HepG2 (cell line): Measurements from ENCODE around the gene CDKN1A. TPM values are rescaled to one million over a fixed set of nuclear protein-coding genes. Genes with fewer than 3 reads are reported as not detected.

Experiments used
- BHLHE40 ChIP-seq: IDR thresholded peaks from 2 replicates; pipeline ENCODE4 v1.6.1; 2011; ENCODE audit warnings: low read length, improper control_type of control experiment
- CEBPG ChIP-seq: IDR thresholded peaks from 2 replicates; pipeline ENCODE4 v1.6.1; 2016
- FOXP1 ChIP-seq, 2 experiments: fragments of 450-650 bp in 1 of 2; IDR thresholded peaks; 2 replicates each; pipeline ENCODE4 v1.6.1; 2017 to 2018; ENCODE audit warnings: antibody characterized with exemption in 1 of 2
- GATAD2A ChIP-seq: IDR thresholded peaks from 2 replicates; pipeline ENCODE4 v1.6.1; 2016
- HBP1 ChIP-seq: IDR thresholded peaks from 2 replicates; pipeline ENCODE4 v1.6.1; 2016; ENCODE audit warnings: low read depth, control low read depth
- IKZF5 ChIP-seq: IDR thresholded peaks from 2 replicates; pipeline ENCODE4 v1.6.1; 2018; ENCODE audit warnings: missing genetic modification reagents, mild to moderate bottlenecking, missing compliant biosample characterization
- MAFF ChIP-seq: IDR thresholded peaks from 2 replicates; pipeline ENCODE4 v1.6.1; 2011; ENCODE audit warnings: low read depth, low read length, improper control_type of control experiment
- MAFK ChIP-seq, 2 experiments: IDR thresholded peaks in 1 of 2; conservative IDR thresholded peaks in 1 of 2; 2 replicates each; pipeline ENCODE4 v1.6.1; 2011; ENCODE audit warnings: improper control_type of control experiment in 2 of 2, low read length in 2 of 2
- MIER3 ChIP-seq: IDR thresholded peaks from 2 replicates; pipeline ENCODE4 v1.6.1; 2016; ENCODE audit warnings: missing compliant biosample characterization, borderline replicate concordance
- NFKBIZ ChIP-seq: IDR thresholded peaks from 2 replicates; pipeline ENCODE4 v1.6.1; 2018; ENCODE audit warnings: missing genetic modification reagents, missing compliant biosample characterization
- PHF21A ChIP-seq: sonication (generic); formaldehyde crosslinking; IDR thresholded peaks from 2 replicates; pipeline ENCODE4 v1.5.0; 2020; ENCODE audit warnings: mild to moderate bottlenecking, missing genetic modification reagents
- PPARG ChIP-seq: conservative IDR thresholded peaks from 2 replicates; pipeline ENCODE4 v1.6.1; 2016; ENCODE audit warnings: missing biosample characterization, missing genetic modification reagents
- SALL1 ChIP-seq: sonication (generic); formaldehyde crosslinking; IDR thresholded peaks from 2 replicates; pipeline ENCODE4 v1.8.0; 2022; ENCODE audit warnings: mild to moderate bottlenecking, missing genetic modification reagents
- SAP130 ChIP-seq: IDR thresholded peaks from 2 replicates; pipeline ENCODE4 v1.6.1; 2016; ENCODE audit warnings: low read depth
- TEAD3 ChIP-seq: optimal IDR thresholded peaks from 2 replicates; pipeline ENCODE3; 2016; ENCODE audit warnings: borderline replicate concordance
- ZFP36 ChIP-seq: fragments of 150-350 bp; IDR thresholded peaks from 2 replicates; pipeline ENCODE4 v1.6.1; 2018; ENCODE audit warnings: borderline replicate concordance, low read length, low read depth; ENCODE audit not compliant: partially characterized antibody
- ZFY ChIP-seq: sonication (generic); formaldehyde crosslinking; IDR thresholded peaks from 2 replicates; pipeline ENCODE4 v1.4.0; 2020; ENCODE audit warnings: missing genetic modification reagents
- ZNF224 ChIP-seq: sonication (generic); formaldehyde crosslinking; IDR thresholded peaks from 2 replicates; pipeline ENCODE4 v1.5.0; 2020; ENCODE audit warnings: mild to moderate bottlenecking, missing genetic modification reagents
- ZNF263 ChIP-seq: sonication (generic); formaldehyde crosslinking; IDR thresholded peaks from 2 replicates; pipeline ENCODE4 v1.4.0; 2020; ENCODE audit warnings: missing genetic modification reagents
- ZNF44 ChIP-seq: sonication (generic); formaldehyde crosslinking; IDR thresholded peaks from 2 replicates; pipeline ENCODE4 v1.5.1; 2020; ENCODE audit warnings: mild to moderate bottlenecking, missing genetic modification reagents
- ZNF468 ChIP-seq: sonication (generic); formaldehyde crosslinking; IDR thresholded peaks from 2 replicates; pipeline ENCODE4 v1.8.0; 2022; ENCODE audit warnings: mild to moderate bottlenecking, moderate library complexity, missing genetic modification reagents
- ZNF687 ChIP-seq: sonication (generic); formaldehyde crosslinking; IDR thresholded peaks from 2 replicates; pipeline ENCODE4 v1.5.1; 2020; ENCODE audit warnings: mild to moderate bottlenecking, missing genetic modification reagents, moderate library complexity
- ZNF710 ChIP-seq: sonication (generic); formaldehyde crosslinking; IDR thresholded peaks from 2 replicates; pipeline ENCODE4 v1.5.0; 2020; ENCODE audit warnings: mild to moderate bottlenecking, missing genetic modification reagents, borderline replicate concordance
- ZNF724P ChIP-seq: sonication (generic); formaldehyde crosslinking; IDR thresholded peaks from 2 replicates; pipeline ENCODE4 v1.8.0; 2022; ENCODE audit warnings: missing genetic modification reagents, borderline replicate concordance
- ZNF737 ChIP-seq: sonication (generic); formaldehyde crosslinking; IDR thresholded peaks from 2 replicates; pipeline ENCODE4 v1.5.0; 2020; ENCODE audit warnings: missing genetic modification reagents, mild to moderate bottlenecking, borderline replicate concordance
- polyA plus RNA-seq, 8 experiments: library from polyadenylated mRNA; depleted of rRNA in 3 of 8; stranded (reverse) in 7 of 8; unstranded in 1 of 8; fragments of >200 nt; fragmentation: Illumina TruSeq in 4 of 8; extraction: Trizol in 4 of 8; gene quantifications; 2 replicates each; pipeline versions ENCODE4 v1.2.1 to v1.2.3, GENCODE V29; 2011 to 2016; ENCODE audit warnings: low read depth in 4 of 8, missing spikeins in 1 of 8, mixed read lengths in 1 of 8; ENCODE audit not compliant: insufficient read depth in 1 of 8
- total RNA-seq, 5 experiments: library from RNA; depleted of rRNA; stranded (reverse); fragments of >200 nt; fragmentation: Illumina TruSeq; extraction: Trizol; gene quantifications; 2 replicates each; pipeline ENCODE4 v1.2.3, GENCODE V29; 2016; ENCODE audit warnings: low read depth in 1 of 5

The CDKN1A gene
- total and polyA plus RNA-seq, 2 of the 13 experiments (the other 11 are each of a cell fraction or from before 2014, with no cell fraction given): 60.7 to 92.1 TPM

GRCh38 chr6:36633915-36634314 is 44.6 kb upstream of the CDKN1A start (continued):
- peak in 1 of 2 experiments; percentile 5; a peak in 1 of 4 replicates for TF ChIP-seq MAFK (conservative IDR thresholded peaks at IDR 0.05 in 1 of 2, IDR thresholded peaks at IDR 0.05 in 1 of 2; ENCODE audit: low read length in 2 of 2)
- TF ChIP-seq MIER3: 0 out of 2 replicates have a peak, but pooled peaks have one; percentile 60
- TF ChIP-seq HBP1: no peak
- no peak for TF ChIP-seq FOXP1 (IDR thresholded peaks at IDR 0.05)
- no peak for TF ChIP-seq FOXP1 (CRISPR knock-in tag; IDR thresholded peaks at IDR 0.05)
- no peak for TF ChIP-seq ZFP36
- TF ChIP-seq MAFF: no peak
- peak; percentile 25 for TF ChIP-seq TEAD3
- peak; percentile 57 for TF ChIP-seq GATAD2A (CRISPR knock-in tag)
- peak; percentile 88; the same call in 1 of the 2 replicates for TF ChIP-seq ZNF724P (CRISPR knock-in tag)
- TF ChIP-seq ZNF44 (CRISPR knock-in tag): no peak
- TF ChIP-seq CEBPG (CRISPR knock-in tag): no peak
- peak; percentile 46; the same call in 1 of the 2 replicates for TF ChIP-seq IKZF5 (CRISPR knock-in tag)
- 0 out of 2 replicates have a peak, but pooled peaks have one; percentile 41 for TF ChIP-seq PPARG
- TF ChIP-seq NFKBIZ (CRISPR knock-in tag): 0 out of 2 replicates have a peak, but pooled peaks have one; percentile 30
- TF ChIP-seq ZNF737 (CRISPR knock-in tag): no peak
- 0 out of 2 replicates have a peak, but pooled peaks have one; percentile 30 for TF ChIP-seq SAP130
- peak; percentile 55 for TF ChIP-seq ZNF687 (CRISPR knock-in tag)
- peak; percentile 56; the same call in 1 of the 2 replicates for TF ChIP-seq PHF21A (CRISPR knock-in tag)
- no peak for TF ChIP-seq ZFY
- TF ChIP-seq ZNF263 (CRISPR knock-in tag): peak; percentile 79
- TF ChIP-seq ZNF468 (CRISPR knock-in tag): no peak
- peak; percentile 55 for TF ChIP-seq SALL1 (CRISPR knock-in tag)
- no peak for TF ChIP-seq ZNF710 (CRISPR knock-in tag)
- TF ChIP-seq ZNF224: no peak
- TF ChIP-seq BHLHE40: no peak
